WERI-Rb-1 (cell line): ENCODE results near the gene NMB.
A peak's percentile ranks its signal among the peaks of the same experiment; 100 is the strongest.

Experiments used
- DNase-seq: peaks from one replicate; pipeline ENCODE4 v3.0.0-alpha.2; 2020
- H3K27ac ChIP-seq: fragments of 250-450 bp; sonication (Bioruptor Pico); 2 replicates; pipeline ENCODE4 v1.5.1; 2020; ENCODE audit warnings: mild to moderate bottlenecking, moderate library complexity
- H3K27me3 ChIP-seq: fragments of 250-450 bp; sonication (Bioruptor Pico); 2 replicates; pipeline ENCODE4 v1.5.1; 2021; ENCODE audit warnings: mild to moderate bottlenecking, low read depth, moderate library complexity; ENCODE audit not compliant: insufficient read depth, severe bottlenecking
- H3K36me3 ChIP-seq: fragments of 250-450 bp; sonication (Bioruptor Pico); 2 replicates; pipeline ENCODE4 v1.5.1; 2020; ENCODE audit warnings: mild to moderate bottlenecking, moderate library complexity
- H3K4me3 ChIP-seq: 2 replicates; pipeline ENCODE4 v1.5.1; 2011; ENCODE audit warnings: low read depth, mild to moderate bottlenecking, control low read depth, low read length
- H3K9me3 ChIP-seq: fragments of 250-450 bp; sonication (Bioruptor Pico); 2 replicates; pipeline ENCODE4 v1.5.1; 2021; ENCODE audit warnings: mild to moderate bottlenecking, moderate library complexity; ENCODE audit not compliant: severe bottlenecking
- TF ChIP-seq, protein P1 (sequence below): IDR thresholded peaks from 2 replicates; pipeline ENCODE4 v1.5.1; 2011; ENCODE audit warnings: low read depth, mild to moderate bottlenecking, control low read depth, inconsistent platforms, low read length

The NMB gene, protein sequence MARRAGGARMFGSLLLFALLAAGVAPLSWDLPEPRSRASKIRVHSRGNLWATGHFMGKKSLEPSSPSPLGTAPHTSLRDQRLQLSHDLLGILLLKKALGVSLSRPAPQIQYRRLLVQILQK

DNA sequence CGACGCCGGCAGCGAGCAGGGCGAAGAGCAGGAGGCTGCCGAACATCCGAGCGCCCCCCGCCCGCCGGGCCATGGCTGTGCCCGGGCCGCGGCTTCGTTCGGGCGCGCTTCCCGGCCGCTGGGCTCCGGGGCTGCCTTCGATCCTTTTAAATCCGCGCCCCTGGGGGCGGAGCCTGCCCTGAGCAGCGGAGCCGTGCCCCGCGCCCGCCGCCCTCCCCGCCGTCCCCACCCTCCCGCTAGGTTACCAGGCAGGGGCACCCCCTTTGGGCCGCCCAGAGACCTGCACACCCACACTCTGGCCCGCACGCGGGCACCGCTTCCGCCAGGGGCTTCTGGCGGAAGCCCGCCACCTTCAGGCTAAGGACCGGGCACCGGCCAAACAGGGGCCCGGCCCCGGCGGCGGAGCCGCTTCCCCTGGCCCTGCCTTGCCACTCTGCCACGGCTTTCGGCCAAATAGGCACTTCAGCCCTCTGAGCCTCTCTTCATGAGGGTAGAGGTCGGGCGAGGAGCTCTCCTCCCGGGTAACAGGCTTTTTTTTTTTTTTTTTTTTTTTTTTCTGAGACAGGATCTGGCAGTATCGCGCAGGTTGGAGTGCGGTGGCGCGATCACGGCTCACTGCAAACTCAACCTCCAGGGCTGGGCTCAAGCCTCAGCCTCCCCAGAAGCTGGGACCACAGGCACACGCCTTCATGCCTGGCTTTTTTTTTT lies at the start of gene NMB:
Gene NMB (minus strand): TSS at position 120 of the 708 bp plus-strand sequence. CDS start 47 bp downstream, at position 73.
- TF ChIP-seq, protein P1, sequence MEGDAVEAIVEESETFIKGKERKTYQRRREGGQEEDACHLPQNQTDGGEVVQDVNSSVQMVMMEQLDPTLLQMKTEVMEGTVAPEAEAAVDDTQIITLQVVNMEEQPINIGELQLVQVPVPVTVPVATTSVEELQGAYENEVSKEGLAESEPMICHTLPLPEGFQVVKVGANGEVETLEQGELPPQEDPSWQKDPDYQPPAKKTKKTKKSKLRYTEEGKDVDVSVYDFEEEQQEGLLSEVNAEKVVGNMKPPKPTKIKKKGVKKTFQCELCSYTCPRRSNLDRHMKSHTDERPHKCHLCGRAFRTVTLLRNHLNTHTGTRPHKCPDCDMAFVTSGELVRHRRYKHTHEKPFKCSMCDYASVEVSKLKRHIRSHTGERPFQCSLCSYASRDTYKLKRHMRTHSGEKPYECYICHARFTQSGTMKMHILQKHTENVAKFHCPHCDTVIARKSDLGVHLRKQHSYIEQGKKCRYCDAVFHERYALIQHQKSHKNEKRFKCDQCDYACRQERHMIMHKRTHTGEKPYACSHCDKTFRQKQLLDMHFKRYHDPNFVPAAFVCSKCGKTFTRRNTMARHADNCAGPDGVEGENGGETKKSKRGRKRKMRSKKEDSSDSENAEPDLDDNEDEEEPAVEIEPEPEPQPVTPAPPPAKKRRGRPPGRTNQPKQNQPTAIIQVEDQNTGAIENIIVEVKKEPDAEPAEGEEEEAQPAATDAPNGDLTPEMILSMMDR, result peak; percentile 74
- Histone ChIP-seq H3K9me3 (no peaks in the 10 kb centered on the region), H3K4me3 (peak within 1 kb of the TSS; percentile 52), H3K36me3 (no peaks in the 10 kb centered on the region), H3K27ac (peak within 1 kb of the TSS; percentile 61), H3K27me3 (no peaks in the 10 kb centered on the region)
- DNase-seq, result peak; percentile 94

DNA sequence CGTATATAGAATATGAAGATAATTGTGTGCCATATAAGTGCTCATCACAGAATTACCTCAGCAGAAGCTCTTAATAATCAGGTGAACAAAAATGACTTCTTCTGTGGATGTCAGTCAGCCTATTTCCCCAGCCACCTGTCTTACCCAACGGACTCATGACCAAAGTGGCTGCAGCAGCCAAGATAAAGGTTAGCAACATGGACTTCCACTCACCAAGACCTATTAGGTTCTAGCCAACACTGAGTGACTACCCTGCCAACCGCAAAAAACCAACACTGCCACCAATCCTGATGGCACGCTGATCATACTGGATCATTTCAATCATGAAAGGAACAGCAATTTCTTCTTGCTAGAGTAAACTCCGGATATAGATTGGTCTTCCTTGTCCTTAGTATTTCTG lies 45.8 kb upstream of the NMB start:
- H3K9me3 ChIP-seq, result no peaks in the 10 kb centered on the region
- TF ChIP-seq, protein P1, result no peak
- no peak overlapping the region for H3K4me3 ChIP-seq
- H3K36me3 ChIP-seq, result peaks cover 15% of the 10 kb centered on the region
- no peaks in the 10 kb centered on the region for H3K27me3 ChIP-seq
- DNase-seq, result no peak
- H3K27ac ChIP-seq, result no peak overlapping the region

DNA sequence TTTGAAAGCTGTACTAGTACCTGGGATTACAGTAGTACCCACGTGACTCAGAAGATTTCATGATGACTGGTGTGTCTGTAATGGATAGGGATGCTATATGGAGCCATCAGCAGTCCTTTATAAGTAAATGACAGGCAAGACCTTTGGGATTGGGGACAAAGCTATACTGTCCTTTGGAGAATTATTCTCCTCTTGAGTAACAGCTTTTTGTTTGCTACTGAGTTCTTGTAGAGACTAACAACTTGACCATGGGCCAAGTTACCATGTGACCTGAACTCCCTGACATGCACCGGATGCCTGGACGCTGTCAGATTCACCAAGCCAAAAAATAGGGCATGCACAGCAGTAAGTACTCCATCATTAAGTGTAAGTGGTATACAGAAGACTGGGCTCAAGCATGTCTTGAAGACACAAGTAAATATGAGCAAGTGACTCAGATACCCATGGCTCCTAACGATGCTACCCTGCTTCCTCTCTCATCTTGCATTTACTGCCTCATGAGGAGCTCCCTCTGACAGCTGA lies 45.0 kb upstream of the NMB start:
- H3K27me3 ChIP-seq, result no peaks in the 10 kb centered on the region
- H3K36me3 ChIP-seq, result peaks cover 15% of the 10 kb centered on the region
- H3K4me3 ChIP-seq, result no peak overlapping the region
- TF ChIP-seq, protein P1, result no peak
- no peaks in the 10 kb centered on the region for H3K9me3 ChIP-seq
- H3K27ac ChIP-seq, result no peak overlapping the region
- no peak for DNase-seq

DNA sequence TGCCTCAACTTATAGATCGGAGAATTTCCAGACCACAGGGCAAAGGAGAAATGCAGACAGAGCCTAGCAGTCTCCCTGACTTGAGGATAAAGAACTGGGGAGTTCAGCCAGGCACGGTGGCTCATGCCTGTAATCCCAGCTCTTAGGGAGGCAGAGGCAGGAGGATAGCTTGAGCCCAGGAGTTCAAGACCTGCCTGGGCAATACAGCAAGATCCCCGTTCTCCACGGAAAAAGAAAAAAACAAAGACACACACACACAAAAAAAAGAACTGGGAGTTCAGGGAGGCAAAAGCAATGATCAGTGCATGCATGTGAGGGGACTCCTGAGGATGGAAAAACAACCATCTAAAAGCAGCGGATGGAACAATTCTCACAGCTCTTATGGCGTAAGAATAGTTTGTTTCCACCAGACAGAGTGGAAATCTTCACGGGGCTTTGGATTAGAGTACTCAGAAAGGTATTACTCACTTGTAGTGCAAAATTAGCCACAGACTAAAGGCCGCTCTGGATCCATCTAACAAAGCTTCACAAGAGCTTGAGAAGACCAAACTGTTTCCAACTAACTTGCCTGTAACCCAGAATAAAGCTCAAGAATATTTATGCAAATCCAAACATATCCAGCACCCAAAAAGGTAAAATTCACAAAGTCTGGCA lies 41.7 kb upstream of the NMB start:
- no peak for DNase-seq
- H3K27ac ChIP-seq, result no peak overlapping the region
- no peak overlapping the region for H3K4me3 ChIP-seq
- no peaks in the 10 kb centered on the region for H3K27me3 ChIP-seq
- no peaks in the 10 kb centered on the region for H3K9me3 ChIP-seq
- peaks cover 5% of the 10 kb centered on the region; the same call in 1 of the 2 replicates for H3K36me3 ChIP-seq
- TF ChIP-seq, protein P1, result no peak

DNA sequence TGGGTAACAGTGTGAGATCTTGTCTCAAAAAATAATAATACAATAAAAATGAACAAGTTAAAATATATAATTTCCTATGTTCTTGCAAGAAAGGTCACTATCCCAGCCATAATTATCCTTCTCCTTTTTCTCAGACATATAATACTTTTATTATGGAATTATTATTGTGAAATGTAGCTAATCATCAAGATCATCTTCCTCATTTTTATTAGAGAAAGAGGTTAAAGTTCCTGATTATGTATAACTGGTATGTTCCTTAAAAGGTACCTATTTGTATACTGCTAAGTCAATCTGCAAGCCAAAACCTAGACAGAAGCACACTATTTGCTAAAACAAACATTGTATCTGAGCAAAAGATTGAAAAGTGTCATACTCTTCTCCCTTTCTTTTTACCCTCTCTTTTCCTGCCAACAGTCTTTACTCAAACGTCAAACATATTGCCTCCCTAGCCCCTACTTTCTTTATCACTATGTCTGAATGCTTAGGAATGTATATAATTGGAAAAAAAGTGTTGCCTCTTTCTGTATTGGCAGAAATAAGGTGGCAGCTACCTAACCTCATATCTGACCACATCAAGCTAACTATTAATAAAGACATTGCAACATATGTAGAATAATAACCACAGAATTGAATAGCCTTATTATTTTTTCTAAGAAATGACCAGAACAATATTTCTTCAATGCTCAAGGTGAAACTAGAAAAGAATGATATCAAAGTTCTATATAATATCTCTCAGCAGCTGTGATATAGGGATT lies 39.4 kb upstream of the NMB start:
- H3K27ac ChIP-seq, result no peak overlapping the region
- no peaks in the 10 kb centered on the region for H3K27me3 ChIP-seq
- TF ChIP-seq, protein P1, result no peak
- H3K4me3 ChIP-seq, result no peak overlapping the region
- no peak for DNase-seq
- no peaks in the 10 kb centered on the region for H3K9me3 ChIP-seq
- 0 out of 2 replicates have a peak, but pooled peaks cover 1% of the 10 kb centered on the region for H3K36me3 ChIP-seq
